22Rv1 (cell line): ENCODE data around the gene USP35.

Experiments
- H3K27ac ChIP-seq: fragments of 450-650 bp; 2 replicates; pipeline ENCODE4 v1.5.1; 2017
- ZFX ChIP-seq: fragments of 450-650 bp; IDR thresholded peaks from 2 replicates; pipeline ENCODE4 v1.6.1; 2017; ENCODE audit warnings: antibody characterized with exemption, borderline replicate concordance
- TF ChIP-seq, protein P1 (sequence below): fragments of 450-650 bp; IDR thresholded peaks from 2 replicates; pipeline ENCODE4 v1.5.1; 2017; ENCODE audit warnings: mild to moderate bottlenecking

USP35 gene

DNA sequence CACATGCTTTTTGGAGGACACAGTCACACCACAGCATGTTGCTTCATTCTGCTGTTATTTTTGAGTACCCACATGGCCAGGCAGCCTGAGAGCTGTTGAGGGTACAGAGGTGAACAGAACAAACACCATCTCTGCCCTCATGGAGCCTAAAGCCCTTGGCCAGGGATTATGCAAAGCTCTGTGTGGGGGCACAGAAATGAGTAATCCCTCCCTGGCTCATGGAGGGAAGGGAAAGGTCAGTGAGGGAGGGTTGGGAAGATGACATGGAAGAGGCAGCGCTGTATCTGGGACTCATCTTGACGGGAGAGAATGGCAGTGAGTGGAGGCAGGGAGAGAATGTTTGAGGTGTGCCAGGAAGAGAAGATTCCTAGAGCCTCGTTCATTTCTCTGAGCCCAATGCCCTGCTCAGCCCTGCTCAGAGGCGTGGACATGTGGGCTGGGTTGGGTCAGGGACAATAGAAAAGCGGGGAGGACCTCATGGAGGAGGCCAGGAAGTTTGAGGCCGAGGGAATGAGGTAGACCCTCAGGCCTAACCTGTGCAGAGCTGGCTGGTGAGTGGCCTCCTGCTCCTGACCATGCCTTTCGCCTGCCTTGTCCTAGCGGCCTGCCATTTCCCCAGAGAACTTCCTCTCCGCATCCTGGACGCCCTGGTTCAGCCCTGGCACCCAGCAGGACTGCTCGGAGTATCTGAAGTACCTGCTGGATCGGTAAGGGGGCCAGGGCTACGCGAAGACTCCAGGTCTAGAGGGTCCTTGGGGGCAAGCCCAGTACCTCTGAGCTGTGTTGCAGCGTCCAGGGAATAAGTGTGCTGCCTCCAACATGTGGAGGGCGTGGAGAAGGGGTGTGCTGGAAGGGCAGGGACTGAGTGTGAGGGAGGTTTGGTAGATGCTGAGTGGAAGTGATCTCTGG, 19.8 kb downstream of the USP35 start:
- TF ChIP-seq, protein P1, sequence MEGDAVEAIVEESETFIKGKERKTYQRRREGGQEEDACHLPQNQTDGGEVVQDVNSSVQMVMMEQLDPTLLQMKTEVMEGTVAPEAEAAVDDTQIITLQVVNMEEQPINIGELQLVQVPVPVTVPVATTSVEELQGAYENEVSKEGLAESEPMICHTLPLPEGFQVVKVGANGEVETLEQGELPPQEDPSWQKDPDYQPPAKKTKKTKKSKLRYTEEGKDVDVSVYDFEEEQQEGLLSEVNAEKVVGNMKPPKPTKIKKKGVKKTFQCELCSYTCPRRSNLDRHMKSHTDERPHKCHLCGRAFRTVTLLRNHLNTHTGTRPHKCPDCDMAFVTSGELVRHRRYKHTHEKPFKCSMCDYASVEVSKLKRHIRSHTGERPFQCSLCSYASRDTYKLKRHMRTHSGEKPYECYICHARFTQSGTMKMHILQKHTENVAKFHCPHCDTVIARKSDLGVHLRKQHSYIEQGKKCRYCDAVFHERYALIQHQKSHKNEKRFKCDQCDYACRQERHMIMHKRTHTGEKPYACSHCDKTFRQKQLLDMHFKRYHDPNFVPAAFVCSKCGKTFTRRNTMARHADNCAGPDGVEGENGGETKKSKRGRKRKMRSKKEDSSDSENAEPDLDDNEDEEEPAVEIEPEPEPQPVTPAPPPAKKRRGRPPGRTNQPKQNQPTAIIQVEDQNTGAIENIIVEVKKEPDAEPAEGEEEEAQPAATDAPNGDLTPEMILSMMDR: no peak
- no peak for TF ChIP-seq ZFX
- no peak overlapping the region for H3K27ac ChIP-seq

DNA sequence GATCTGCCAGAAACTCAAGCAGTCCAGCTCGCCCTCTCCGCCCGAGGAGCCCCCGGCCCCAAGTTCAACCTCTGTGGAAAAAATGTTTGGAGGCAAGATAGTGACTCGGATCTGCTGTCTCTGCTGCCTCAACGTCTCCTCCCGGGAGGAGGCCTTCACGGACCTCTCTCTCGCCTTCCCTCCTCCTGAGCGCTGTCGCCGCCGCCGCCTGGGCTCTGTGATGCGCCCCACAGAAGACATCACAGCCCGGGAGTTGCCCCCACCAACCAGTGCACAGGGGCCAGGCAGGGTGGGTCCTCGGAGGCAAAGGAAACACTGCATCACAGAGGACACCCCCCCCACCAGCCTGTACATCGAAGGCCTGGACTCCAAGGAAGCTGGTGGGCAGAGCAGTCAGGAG, 20.8 kb downstream of the USP35 start:
- no peak overlapping the region for H3K27ac ChIP-seq
- TF ChIP-seq, protein P1: no peak
- no peak for TF ChIP-seq ZFX

DNA sequence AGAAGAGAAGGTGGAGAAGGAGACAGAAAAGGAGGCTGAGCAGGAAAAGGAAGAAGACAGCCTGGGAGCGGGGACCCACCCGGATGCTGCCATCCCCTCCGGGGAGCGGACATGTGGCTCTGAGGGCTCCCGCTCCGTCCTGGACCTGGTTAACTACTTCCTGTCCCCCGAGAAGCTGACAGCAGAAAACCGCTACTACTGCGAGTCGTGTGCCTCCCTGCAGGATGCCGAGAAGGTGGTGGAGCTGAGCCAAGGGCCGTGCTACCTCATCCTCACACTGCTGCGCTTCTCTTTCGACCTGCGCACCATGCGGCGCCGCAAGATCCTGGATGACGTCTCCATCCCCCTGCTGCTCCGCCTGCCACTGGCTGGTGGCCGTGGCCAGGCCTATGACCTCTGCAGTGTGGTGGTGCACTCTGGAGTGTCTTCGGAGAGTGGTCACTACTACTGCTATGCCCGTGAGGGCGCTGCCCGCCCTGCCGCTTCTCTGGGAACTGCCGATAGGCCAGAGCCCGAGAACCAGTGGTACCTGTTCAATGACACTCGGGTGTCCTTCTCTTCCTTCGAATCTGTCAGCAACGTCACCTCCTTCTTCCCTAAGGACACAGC, 21.4 kb downstream of the USP35 start:
- H3K27ac ChIP-seq: no peak overlapping the region
- no peak for TF ChIP-seq ZFX
- TF ChIP-seq, protein P1: no peak

DNA sequence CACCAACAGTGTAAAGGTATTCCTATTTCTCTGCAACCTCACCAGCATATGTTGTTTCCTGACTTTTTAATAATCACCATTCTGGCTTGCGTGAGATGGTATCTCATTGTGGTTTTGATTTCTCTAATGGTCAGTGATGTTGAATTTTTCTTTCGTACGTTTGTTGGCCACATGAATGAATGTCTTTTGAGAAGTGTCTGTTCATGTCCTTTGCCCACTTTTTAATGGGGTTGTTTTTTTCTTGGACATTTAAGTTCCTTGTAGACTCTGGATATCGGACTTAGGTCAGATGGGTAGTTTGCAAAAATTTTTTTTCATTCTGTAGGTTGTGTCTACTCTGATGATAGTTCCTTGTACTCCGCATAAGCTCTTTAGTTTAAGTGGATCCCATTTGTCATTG, 22.8 kb downstream of the USP35 start:
- no peak overlapping the region for H3K27ac ChIP-seq
- no peak for TF ChIP-seq ZFX
- TF ChIP-seq, protein P1: no peak

DNA sequence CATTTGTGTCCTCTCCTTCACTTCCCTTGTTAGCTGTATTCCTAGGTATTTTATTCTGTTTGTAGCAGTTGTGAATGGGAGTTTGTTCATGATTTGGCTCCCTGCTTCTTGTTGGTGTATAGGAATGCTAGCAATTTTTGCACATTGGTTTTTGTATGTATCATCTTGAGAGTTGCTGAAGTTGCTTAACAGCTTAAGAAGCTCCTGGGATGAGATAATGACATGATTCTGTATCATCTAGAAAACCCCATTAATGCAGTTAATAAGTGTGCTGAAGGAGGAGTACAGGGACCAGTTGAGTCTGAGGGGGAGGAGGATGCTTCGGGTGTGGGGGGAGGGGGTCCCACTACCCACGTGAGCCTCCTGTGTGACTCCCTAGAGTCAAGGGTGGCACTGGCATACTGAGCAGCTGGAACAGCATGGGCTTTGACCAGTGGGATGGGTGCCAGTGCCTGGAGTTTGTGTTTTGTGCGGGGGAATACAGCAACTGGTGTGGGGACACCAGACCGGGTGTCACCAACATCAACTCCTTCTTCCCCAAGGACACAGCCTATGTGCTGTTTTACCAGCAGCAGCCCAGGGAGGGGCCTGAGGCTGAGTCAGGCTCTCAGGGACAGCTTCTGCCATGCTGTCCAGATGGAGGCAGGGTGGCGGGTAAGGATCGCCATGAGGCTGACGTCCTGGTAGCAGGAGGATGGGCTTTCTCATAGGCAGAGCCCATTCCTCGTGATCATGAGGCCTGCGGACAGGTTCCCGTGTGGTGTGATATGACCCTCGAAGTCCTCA, 24.1 kb downstream of the USP35 start:
- no peak overlapping the region for H3K27ac ChIP-seq
- TF ChIP-seq, protein P1: no peak
- TF ChIP-seq ZFX: no peak

DNA sequence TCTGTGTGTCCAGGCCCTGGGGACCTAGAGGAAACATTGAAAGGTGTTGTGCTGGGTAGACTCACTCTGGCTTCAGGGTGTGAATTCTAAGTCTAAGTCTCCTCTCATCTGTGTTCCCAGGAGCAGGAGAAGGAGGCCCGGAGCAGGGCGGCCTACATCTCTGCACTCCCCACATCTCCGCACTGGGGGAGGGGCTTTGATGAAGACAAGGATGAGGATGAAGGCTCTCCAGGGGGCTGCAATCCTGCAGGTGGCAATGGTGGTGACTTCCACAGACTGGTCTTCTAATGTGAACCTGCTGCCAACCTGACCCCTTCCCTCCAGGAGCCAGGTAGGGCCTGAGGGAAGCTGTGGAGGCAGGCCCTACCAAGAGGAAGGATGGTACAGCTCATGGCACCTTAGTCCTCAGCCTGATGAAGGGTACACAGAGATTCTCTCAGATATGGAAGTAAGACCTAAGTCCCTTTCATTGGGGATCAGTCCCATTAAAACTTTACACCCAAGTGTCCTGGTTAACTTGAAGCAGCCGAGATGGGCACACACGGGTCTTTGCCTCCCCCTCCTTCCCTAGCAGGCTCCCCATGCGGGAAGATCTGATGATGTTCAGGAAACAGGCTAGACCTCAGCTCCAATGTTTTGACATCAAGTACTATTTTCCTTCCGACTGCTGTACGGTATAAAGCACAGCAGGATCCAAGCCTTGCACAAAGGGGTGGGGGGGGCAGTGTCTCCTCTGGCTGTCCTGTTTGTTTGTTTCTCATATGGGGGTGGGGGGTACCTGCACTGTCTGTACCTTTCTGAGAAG, 25.0 kb downstream of the USP35 start:
- no peak for TF ChIP-seq ZFX
- TF ChIP-seq, protein P1: no peak
- no peak overlapping the region for H3K27ac ChIP-seq
